ENCODE measurements around the gene LRRC8E.

- TF ChIP-seq POLR2AphosphoS5 (IDR thresholded peaks at IDR 0.05; ENCODE audit: low read depth, low read length) (no peak), TAF1 (IDR thresholded peaks at IDR 0.05; ENCODE audit: low read depth, low read length) (no peak), POLR2A (IDR thresholded peaks at IDR 0.05; ENCODE audit: low read depth, low read length) (no peak), SPI1 (IDR thresholded peaks at IDR 0.05; ENCODE audit: low read depth, low read length) (no peak), PAX5 (IDR thresholded peaks at IDR 0.05; ENCODE audit: insufficient read depth, low read length, severe bottlenecking) (no peak), POU2F2 (IDR thresholded peaks at IDR 0.05; ENCODE audit: low read depth, low read length) (no peak)
Observed at GRCh38 chr19:7897292-7897691, 9.0 kb downstream of the LRRC8E start.
